AG04449 (cell line): ENCODE measurements around the gene TMEM134.

Source experiments
- CTCF ChIA-PET: fragments of 350-600 bp; formaldehyde crosslinking; extraction: SDS; loops from one replicate; lab custom pipeline; 2021; ENCODE audit warnings: antibody characterized with exemption; lab: Yijun Ruan, JAX
- POLR2A ChIA-PET: fragments of 400-600, 350-600 bp; formaldehyde crosslinking; extraction: SDS; loops from one replicate; lab custom pipeline; 2020; ENCODE audit warnings: antibody characterized with exemption, inconsistent platforms; lab: Yijun Ruan, JAX
- DNase-seq: peaks from one replicate; pipeline ENCODE4 v3.0.0-alpha.2; 2010; ENCODE audit warnings: low read depth, low spot score
- H3K4me3 ChIP-seq: 2 replicates; pipeline ENCODE4 v1.5.1; 2011; ENCODE audit warnings: low read depth, mild to moderate bottlenecking, control low read depth, low read length
- TF ChIP-seq, protein P1 (sequence below): IDR thresholded peaks from one replicate; pipeline ENCODE4 v1.5.1; 2011; ENCODE audit warnings: mild to moderate bottlenecking, moderate library complexity, low read length, control low read depth, inconsistent platforms; ENCODE audit not compliant: insufficient read depth; ENCODE audit errors: missing control alignments

TMEM134 gene

GRCh38 chr11:67421430-67422031 is 47.5 kb downstream of the TMEM134 start:
- POLR2A ChIA-PET = no interaction called here
- H3K4me3 ChIP-seq = peak overlapping the region; percentile 32
- DNase-seq = no peak
- CTCF ChIA-PET = interaction anchor here (4.2 kb wide), 1 partner anchor 20 kb away, joined by 28 read pairs; the partner anchor contains the start of gene PPP1CA
- TF ChIP-seq, protein P1, sequence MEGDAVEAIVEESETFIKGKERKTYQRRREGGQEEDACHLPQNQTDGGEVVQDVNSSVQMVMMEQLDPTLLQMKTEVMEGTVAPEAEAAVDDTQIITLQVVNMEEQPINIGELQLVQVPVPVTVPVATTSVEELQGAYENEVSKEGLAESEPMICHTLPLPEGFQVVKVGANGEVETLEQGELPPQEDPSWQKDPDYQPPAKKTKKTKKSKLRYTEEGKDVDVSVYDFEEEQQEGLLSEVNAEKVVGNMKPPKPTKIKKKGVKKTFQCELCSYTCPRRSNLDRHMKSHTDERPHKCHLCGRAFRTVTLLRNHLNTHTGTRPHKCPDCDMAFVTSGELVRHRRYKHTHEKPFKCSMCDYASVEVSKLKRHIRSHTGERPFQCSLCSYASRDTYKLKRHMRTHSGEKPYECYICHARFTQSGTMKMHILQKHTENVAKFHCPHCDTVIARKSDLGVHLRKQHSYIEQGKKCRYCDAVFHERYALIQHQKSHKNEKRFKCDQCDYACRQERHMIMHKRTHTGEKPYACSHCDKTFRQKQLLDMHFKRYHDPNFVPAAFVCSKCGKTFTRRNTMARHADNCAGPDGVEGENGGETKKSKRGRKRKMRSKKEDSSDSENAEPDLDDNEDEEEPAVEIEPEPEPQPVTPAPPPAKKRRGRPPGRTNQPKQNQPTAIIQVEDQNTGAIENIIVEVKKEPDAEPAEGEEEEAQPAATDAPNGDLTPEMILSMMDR = no peak

- peak; percentile 7 for DNase-seq
These were observed 48.2 kb downstream of the TMEM134 start for GRCh38 chr11:67420646-67421429.

GRCh38 chr11:67420147-67420645 is 48.9 kb downstream of the TMEM134 start:
- peak overlapping the region; percentile 54 for H3K4me3 ChIP-seq
- no peak for DNase-seq
- ChIA-PET POLR2A (interaction anchor here (0.8 kb wide), 1 partner anchor 19 kb away, joined by 4 read pairs; the partner anchor contains the start of gene PPP1CA), CTCF (interaction anchor here (0.5 to 4.2 kb wide), 3 partner anchors 18 to 103 kb away, joined by 3 to 28 read pairs (median 3); partner anchors contain the start of gene PPP1CA)
- TF ChIP-seq, protein P1 = no peak

More at GRCh38 chr11:67420646-67421429, 48.2 kb downstream of the TMEM134 start:
- POLR2A ChIA-PET = no interaction called here
- TF ChIP-seq, protein P1 = no peak
- CTCF ChIA-PET = interaction anchor here (1.3 to 4.2 kb wide), 2 partner anchors 19 to 103 kb away, joined by 3 to 28 read pairs; partner anchors contain the start of gene PPP1CA
- H3K4me3 ChIP-seq = peak overlapping the region; percentile 54

DNA sequence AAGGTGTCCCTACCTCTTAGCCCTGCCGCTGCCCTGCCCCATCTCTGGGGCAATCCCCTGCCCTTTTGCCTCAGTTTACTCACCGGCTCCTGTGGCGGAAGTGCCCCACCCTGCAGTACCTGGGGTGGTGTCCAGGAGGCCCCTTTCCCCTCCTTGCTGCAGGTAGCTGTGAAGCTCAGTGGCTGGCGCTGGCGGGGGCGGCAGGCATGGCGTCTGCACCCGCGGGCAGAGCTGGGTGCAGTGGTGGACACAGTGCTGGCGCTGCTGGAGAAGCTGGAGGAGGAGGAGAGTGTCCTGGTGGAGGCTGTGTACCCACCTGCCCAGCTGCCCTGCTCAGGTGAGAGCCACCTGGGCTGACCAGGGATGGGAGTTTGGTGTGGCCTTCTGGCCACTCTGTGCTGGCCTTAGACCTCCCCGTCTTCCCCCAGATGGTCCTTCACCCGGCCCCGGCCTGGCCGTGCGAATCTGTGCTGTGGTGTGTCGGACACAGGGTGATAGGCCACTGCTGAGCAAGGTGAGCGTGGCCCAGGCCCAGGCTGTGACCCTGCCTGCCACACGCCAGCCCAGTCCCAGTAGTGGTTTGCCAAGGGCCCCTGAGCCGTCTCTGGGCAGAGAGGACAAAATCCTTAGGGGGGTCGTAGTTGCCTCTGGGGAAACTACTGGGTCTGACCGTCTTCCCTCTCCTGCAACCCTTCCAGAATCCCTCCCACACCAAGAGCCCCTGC is 49.6 kb downstream of the TMEM134 start:
- ChIA-PET CTCF (interaction anchor here (0.5 to 4.2 kb wide), 3 partner anchors 18 to 68 kb away, joined by 3 to 28 read pairs (median 4); partner anchors contain the start of gene PPP1CA), POLR2A (interaction anchor here (0.8 kb wide), 1 partner anchor 18 kb away, joined by 4 read pairs; the partner anchor contains the start of gene PPP1CA)
- H3K4me3 ChIP-seq = no peak overlapping the region
- DNase-seq = no peak
- TF ChIP-seq, protein P1 = no peak

DNA sequence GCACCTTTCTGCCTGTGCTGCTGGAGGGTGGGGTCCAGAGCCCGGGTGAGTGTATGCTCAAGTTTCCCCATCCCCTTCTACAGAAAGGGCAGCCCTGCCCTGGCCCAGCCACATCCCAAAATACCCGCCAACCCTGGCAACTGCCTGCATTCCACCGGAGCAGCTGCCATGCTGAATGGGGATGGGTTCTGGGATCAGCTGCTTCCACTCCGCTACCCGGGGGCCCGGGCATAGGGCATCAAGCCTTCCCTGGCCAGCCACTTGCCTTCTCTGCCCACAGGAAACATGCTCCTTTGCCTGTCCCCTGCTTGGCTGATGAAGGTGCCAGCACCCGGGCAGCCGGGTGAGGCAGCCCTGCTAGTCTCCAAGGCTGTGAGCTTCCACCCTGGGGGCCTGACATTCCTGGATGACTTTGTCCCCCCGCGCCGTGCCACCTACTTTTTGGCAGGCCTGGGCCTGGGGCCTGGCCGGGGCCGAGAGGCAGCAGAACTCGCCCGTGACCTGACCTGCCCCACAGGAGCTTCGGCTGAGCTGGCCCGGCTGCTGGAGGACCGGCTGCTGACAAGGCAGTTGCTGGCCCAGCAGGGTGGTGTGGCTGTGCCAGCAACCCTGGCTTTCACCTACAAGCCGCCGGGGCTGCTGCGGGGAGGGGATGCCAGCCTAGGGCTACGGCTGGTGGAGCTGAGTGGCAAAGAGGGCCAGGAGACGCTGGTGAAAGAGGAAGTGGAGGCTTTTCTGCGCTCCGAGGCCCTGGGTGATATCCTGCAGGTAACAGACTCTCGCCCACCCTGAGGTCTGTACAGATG is 50.4 kb downstream of the TMEM134 start:
- no peak for DNase-seq
- TF ChIP-seq, protein P1 = no peak
- POLR2A ChIA-PET = interaction anchor here (1.2 kb wide), 1 partner anchor 17 kb away, joined by 4 read pairs; the partner anchor contains the start of gene PPP1CA
- no peak overlapping the region for H3K4me3 ChIP-seq
- CTCF ChIA-PET = interaction anchor here (1.2 to 4.2 kb wide), 2 partner anchors 17 to 68 kb away, joined by 4 to 28 read pairs; partner anchors contain the start of gene PPP1CA
